Sigmoid colon (tissue), 3 donors: ENCODE results near the gene MTR.

Source experiments
- CTCF ChIP-seq, 4 experiments: fragments of 450-650 bp in 3 of 4; fragments of 200-600 bp in 1 of 4; IDR thresholded peaks; one replicate each; pipeline ENCODE4 v1.5.1; 2016 to 2019; ENCODE audit warnings: antibody characterized with exemption in 4 of 4, mild to moderate bottlenecking in 3 of 4, moderate library complexity in 2 of 4
- POLR2A ChIP-seq, 2 donors: fragments of 450-650 bp; IDR thresholded peaks; one replicate each; pipeline ENCODE4 v1.6.1; 2016; ENCODE audit warnings: antibody characterized with exemption in 2 of 2, mild to moderate bottlenecking in 2 of 2, moderate library complexity in 2 of 2

- TF ChIP-seq CTCF (IDR thresholded peaks at IDR 0.05) (no peak), POLR2A (IDR thresholded peaks at IDR 0.05) (no peak)
Observed at GRCh38 chr1:236930503-236930902, 135.4 kb downstream of the MTR start.
